Measurements from ENCODE around the gene SIK3.
"Not testable (repeated sequence)": the region's sequence is repeated elsewhere in the genome, so short reads cannot be mapped to it uniquely, and the experiment has no call there.

Gene SIK3

DNA sequence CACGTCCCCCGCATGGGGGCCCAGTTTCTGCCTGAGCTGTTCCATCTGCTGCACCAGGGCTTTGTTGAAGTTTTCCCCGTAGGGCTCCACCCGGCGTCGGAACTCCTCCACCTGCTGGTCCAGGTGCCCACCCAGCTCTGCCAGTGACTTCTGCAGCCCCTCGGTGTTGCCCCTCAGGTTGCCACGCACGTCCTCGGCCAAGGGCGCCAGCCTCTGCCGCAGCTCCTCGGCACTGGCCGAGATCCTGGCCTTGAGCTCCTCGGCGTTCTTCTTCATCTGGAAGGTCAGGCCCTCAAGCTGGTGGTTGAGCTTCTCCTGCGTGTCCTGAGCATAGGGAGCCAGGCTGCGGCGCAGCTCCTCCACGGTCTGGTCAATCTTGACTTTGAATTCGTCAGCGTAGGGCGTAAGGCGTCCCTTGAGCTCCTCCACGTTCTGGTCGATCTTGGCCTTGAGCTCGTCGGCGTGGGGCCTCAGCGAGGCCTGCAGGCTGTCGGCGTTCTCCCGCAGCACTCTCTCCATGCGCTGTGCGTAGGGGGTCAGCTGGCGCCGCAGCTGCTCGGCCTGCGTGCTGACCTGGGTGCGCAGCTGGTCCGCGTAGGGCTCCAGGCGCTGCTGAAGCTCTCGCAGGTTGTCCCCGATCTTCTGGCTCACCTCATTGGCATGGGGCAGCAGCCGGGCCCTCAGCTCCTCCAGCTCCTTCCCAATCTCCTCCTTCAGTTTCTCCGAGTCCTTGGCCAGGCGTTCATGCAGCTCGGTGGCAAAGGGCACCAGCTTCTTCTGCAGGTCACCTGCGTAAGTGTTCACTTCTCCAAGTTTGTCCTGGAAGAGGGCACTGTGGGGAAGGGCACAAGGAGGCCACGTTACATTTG lies 276.9 kb downstream of the SIK3 start:
- H3K4me1 Mint-ChIP-seq (ENCODE audit: low read depth): no peaks in the 10 kb centered on the region
- no peaks in the 10 kb centered on the region for H3K27me3 Mint-ChIP-seq
- no peak overlapping the region for H3K27ac Mint-ChIP-seq
- no peaks in the 10 kb centered on the region for H3K9me3 Mint-ChIP-seq
- DNase-seq: no peak
- H3K4me3 Mint-ChIP-seq: no peak overlapping the region
- no peaks in the 10 kb centered on the region for H3K36me3 Mint-ChIP-seq (ENCODE audit: low read depth)

- no peak for DNase-seq
- H3K9me3 Mint-ChIP-seq: no peaks in the 10 kb centered on the region
- no peaks in the 10 kb centered on the region for H3K4me1 Mint-ChIP-seq (ENCODE audit: low read depth)
- H3K27me3 Mint-ChIP-seq: no peaks in the 10 kb centered on the region
- no peak overlapping the region for H3K4me3 Mint-ChIP-seq
- H3K27ac Mint-ChIP-seq: no peak overlapping the region
- H3K36me3 Mint-ChIP-seq (ENCODE audit: low read depth): no peaks in the 10 kb centered on the region
These were observed 279.2 kb downstream of the SIK3 start for GRCh38 chr11:116819049-116819448.

- Mint-ChIP-seq H3K9me3 (no peaks in the 10 kb centered on the region), H3K27ac (no peak overlapping the region), H3K36me3 (ENCODE audit: low read depth) (no peaks in the 10 kb centered on the region)
These were observed 283.7 kb downstream of the SIK3 start for GRCh38 chr11:116814502-116814901.

DNA sequence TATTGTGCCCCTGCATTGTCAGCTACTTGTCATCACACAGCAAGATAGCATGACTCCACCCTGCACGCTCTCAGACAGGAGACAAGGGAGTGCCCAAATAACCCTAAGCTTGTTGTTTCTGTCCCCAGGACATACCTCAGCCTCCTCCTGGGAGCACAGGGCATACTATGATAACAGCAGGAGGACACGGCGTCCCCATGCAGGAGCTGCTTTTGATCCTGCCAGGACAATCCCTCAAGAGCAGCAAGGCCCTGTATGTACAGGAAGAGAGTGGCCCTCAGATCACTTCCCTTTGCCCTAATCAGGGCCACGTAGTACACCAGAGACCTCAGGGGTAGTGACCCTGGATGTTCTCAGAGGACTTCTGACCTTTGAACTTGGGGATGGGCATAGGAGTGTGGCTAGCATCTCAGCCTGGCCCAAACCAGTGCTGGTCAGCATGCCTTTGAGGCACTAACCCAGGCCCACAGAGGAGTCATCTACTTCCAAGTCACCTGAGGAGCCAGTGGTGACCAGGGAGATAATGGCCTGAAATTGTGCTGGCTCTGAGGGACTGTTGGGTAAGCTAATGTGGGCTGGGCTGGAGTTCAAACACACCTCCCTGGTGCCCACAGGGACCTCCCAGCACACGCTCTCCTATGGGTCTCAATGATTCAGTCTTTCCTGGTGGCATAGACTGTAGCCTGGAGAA lies 284.3 kb downstream of the SIK3 start:
- no peak for DNase-seq
- no peaks in the 10 kb centered on the region for H3K36me3 Mint-ChIP-seq (ENCODE audit: low read depth)
- no peaks in the 10 kb centered on the region for H3K27me3 Mint-ChIP-seq
- H3K9me3 Mint-ChIP-seq: no peaks in the 10 kb centered on the region
- no peak overlapping the region for H3K4me3 Mint-ChIP-seq
- no peaks in the 10 kb centered on the region for H3K4me1 Mint-ChIP-seq (ENCODE audit: low read depth)
- no peak overlapping the region for H3K27ac Mint-ChIP-seq

More at GRCh38 chr11:116814502-116814901, 283.7 kb downstream of the SIK3 start:
- no peak overlapping the region for H3K4me3 Mint-ChIP-seq
- no peaks in the 10 kb centered on the region for H3K4me1 Mint-ChIP-seq (ENCODE audit: low read depth)
- no peak for DNase-seq
- no peaks in the 10 kb centered on the region for H3K27me3 Mint-ChIP-seq

GRCh38 chr11:116813170-116813569 lies 285.1 kb downstream of the SIK3 start:
- no peaks in the 10 kb centered on the region for H3K36me3 Mint-ChIP-seq (ENCODE audit: low read depth)
- no peak overlapping the region for H3K4me3 Mint-ChIP-seq
- DNase-seq: no peak
- no peaks in the 10 kb centered on the region for H3K4me1 Mint-ChIP-seq (ENCODE audit: low read depth)
- H3K9me3 Mint-ChIP-seq: no peaks in the 10 kb centered on the region
- H3K27me3 Mint-ChIP-seq: no peaks in the 10 kb centered on the region
- H3K27ac Mint-ChIP-seq: no peak overlapping the region

- Mint-ChIP-seq H3K36me3 (ENCODE audit: low read depth) (no peaks in the 10 kb centered on the region), H3K27ac (no peak overlapping the region), H3K27me3 (no peaks in the 10 kb centered on the region), H3K9me3 (no peaks in the 10 kb centered on the region), H3K4me3 (no peak overlapping the region), H3K4me1 (ENCODE audit: low read depth) (no peaks in the 10 kb centered on the region)
- DNase-seq: no peak
These were observed 286.1 kb downstream of the SIK3 start for GRCh38 chr11:116812109-116812508.

GRCh38 chr11:116811194-116811593 lies 287.0 kb downstream of the SIK3 start:
- DNase-seq: no peak
- Mint-ChIP-seq H3K4me1 (ENCODE audit: low read depth) (no peaks in the 10 kb centered on the region), H3K4me3 (no peak overlapping the region), H3K27me3 (no peaks in the 10 kb centered on the region), H3K27ac (no peak overlapping the region), H3K36me3 (ENCODE audit: low read depth) (no peaks in the 10 kb centered on the region), H3K9me3 (no peaks in the 10 kb centered on the region)

DNA sequence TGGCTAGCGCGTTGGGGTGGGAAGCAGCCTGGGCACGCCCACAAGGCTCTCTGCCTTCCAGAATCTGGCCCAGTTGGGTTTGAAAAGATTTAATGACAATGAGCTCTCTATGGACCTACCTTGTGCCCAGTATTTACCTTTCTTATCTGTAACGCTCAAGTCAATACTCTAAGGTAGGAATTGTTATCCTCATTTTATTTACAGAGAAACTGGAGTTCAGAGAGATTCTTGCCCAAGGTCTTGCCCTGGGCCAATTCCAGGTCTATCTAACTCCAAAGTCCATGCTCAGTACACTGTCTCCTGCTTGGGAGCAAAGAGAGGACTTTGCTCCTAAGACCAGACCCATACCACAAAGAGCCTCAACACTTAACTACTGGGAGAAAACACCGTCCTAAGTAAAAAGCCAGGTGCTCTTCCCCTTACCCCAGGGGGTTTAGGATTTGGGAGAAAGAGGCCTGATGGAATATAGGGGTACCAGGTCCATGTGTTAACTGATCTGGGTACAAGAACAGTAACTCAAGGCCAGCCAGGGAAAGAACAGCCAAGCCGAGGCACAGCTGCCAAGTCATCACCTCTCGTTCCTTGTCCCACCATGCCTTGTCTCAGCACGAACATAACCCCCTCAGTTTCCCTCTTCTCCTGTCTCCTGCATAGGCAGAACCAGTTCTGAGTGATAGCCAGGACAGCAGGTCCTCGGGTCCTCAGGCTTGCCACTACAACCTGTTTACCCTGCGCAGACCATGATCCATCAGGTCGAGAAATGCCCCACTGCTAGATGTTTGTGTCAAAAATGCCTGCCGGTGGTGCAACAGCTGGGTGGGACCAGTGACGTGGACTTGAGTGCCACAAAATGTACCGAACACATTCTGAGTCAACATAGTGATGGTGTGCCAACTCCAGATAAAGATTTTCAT lies 289.7 kb downstream of the SIK3 start:
- H3K4me3 Mint-ChIP-seq: no peak overlapping the region
- H3K27ac Mint-ChIP-seq: no peak overlapping the region
- no peaks in the 10 kb centered on the region for H3K36me3 Mint-ChIP-seq (ENCODE audit: low read depth)
- H3K4me1 Mint-ChIP-seq (ENCODE audit: low read depth): no peaks in the 10 kb centered on the region
- DNase-seq: no peak
- no peaks in the 10 kb centered on the region for H3K27me3 Mint-ChIP-seq
- H3K9me3 Mint-ChIP-seq: no peaks in the 10 kb centered on the region

DNA sequence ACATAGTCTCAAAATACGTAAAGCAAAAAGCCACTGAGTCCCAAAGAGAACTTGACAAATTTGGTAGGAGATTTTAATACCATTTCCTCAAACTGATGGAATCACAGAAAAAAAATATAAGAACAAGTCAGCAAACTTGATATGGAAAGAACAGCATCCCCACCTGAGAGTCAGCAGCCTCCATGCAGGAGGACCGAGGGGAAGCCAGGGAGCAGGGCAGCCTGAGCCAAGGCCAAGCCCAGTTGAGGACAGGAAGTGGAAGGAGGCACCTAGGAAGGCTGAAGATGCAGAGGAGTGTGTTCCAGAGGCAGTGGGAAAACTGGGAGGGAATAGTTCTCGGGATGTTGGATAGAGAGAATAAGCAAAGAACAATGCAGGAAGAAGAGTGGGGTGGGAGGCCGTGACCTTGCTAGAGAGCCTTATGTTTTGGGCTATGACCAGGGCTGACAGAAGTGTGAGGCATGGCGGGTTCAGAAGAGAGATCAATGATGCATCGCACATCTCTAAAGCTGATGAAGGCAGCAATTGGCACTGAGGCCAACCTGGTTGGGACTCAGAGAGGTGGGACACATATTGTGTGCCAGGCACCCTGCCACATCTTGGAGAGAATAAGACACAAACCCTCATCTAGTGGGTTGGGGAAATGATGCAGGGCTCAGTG lies 290.5 kb downstream of the SIK3 start:
- Mint-ChIP-seq H3K9me3 (no peaks in the 10 kb centered on the region), H3K4me1 (ENCODE audit: low read depth) (no peaks in the 10 kb centered on the region), H3K36me3 (ENCODE audit: low read depth) (no peaks in the 10 kb centered on the region), H3K4me3 (no peak overlapping the region), H3K27me3 (no peaks in the 10 kb centered on the region), H3K27ac (no peak overlapping the region)
- no peak for DNase-seq

- no peak for DNase-seq
- Mint-ChIP-seq H3K36me3 (ENCODE audit: low read depth) (no peaks in the 10 kb centered on the region), H3K4me3 (no peak overlapping the region), H3K27ac (no peak overlapping the region), H3K9me3 (no peaks in the 10 kb centered on the region), H3K27me3 (peaks cover 9% of the 10 kb centered on the region), H3K4me1 (ENCODE audit: low read depth) (no peaks in the 10 kb centered on the region)
These were observed 294.2 kb downstream of the SIK3 start for GRCh38 chr11:116804001-116804400.

- DNase-seq; H3K9me3 Mint-ChIP-seq; H3K4me1 Mint-ChIP-seq (ENCODE audit: low read depth); H3K27ac Mint-ChIP-seq; H3K27me3 Mint-ChIP-seq; H3K36me3 Mint-ChIP-seq (ENCODE audit: low read depth); H3K4me3 Mint-ChIP-seq: not testable (repeated sequence)
These were observed 296.6 kb downstream of the SIK3 start for GRCh38 chr11:116801662-116802061.

- Mint-ChIP-seq H3K27me3 (peaks cover 9% of the 10 kb centered on the region), H3K27ac (no peak overlapping the region), H3K4me1 (ENCODE audit: low read depth) (peaks cover 5% of the 10 kb centered on the region), H3K4me3 (no peak overlapping the region), H3K9me3 (no peaks in the 10 kb centered on the region), H3K36me3 (ENCODE audit: low read depth) (no peaks in the 10 kb centered on the region)
- DNase-seq: no peak
These were observed 297.6 kb downstream of the SIK3 start for GRCh38 chr11:116800610-116801009.

DNA sequence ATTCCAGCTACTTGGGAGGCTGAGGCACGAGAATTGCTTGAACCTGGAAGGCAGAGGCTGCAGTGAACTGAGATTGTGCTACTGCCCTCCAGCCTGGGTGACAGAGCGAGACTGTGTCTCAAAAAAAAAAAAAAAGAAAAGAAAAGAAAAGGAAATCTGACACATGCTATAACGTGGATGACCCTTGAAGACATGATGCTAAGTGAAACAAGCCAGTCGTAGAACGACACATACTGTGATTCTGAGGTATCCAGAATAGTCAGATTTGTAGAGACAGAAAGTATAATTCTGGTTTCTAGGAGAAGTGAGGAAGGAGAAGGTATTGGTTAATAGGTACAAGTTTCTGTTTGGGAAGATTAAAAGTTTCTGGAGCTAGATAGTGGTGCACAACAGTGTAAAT lies 299.9 kb downstream of the SIK3 start:
- Mint-ChIP-seq H3K27ac (no peak overlapping the region), H3K4me3 (no peak overlapping the region), H3K27me3 (peaks cover 9% of the 10 kb centered on the region), H3K36me3 (ENCODE audit: low read depth) (no peaks in the 10 kb centered on the region), H3K9me3 (no peaks in the 10 kb centered on the region), H3K4me1 (ENCODE audit: low read depth) (peaks cover 5% of the 10 kb centered on the region)
- DNase-seq: no peak

DNA sequence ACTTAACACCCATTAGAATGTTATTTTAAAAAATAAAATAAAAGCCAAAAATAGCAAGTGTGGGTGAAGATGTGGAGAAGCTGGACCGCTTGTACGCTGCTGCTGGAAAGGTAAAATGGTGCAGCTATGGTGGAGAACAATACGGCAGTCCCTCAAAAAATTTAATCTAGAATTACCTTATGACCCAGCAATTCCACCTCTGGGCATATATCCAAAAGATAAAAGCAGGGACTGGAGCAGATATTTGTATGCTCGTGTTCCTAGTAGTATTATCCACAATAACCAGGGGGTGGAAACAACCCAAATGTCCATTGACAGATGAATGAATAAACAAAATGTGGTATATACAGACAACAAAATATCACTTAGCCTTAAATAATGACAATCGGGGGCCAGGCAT lies 300.4 kb downstream of the SIK3 start:
- Mint-ChIP-seq H3K36me3 (ENCODE audit: low read depth) (no peaks in the 10 kb centered on the region), H3K4me1 (ENCODE audit: low read depth) (peaks cover 8% of the 10 kb centered on the region), H3K27ac (no peak overlapping the region), H3K27me3 (peaks cover 9% of the 10 kb centered on the region), H3K4me3 (no peak overlapping the region), H3K9me3 (no peaks in the 10 kb centered on the region)
- no peak for DNase-seq
